IMR-90 (cell line): Measurements from ENCODE around the gene DZANK1. TPM values are rescaled to one million over a fixed set of nuclear protein-coding genes. Genes with fewer than 3 reads are reported as not detected.

Experiments used
- ATAC-seq: fragments of 200-7000 bp; cut with Tn5 transposase; 2 replicates; pipeline ENCODE4 v1.9.1; 2020; ENCODE audit warnings: low read depth, mild to moderate bottlenecking, moderate library complexity
- BruUV-seq: library from RNA; stranded (reverse); fragments of 400-500 nt; replicated peaks from 2 replicates; lab custom pipeline; 2021; lab: Mats Ljungman, UMichigan
- CTCF ChIA-PET: fragments of 300-600 bp; formaldehyde crosslinking; extraction: SDS; loops from one replicate; lab custom pipeline; 2021; ENCODE audit warnings: antibody characterized with exemption; lab: Yijun Ruan, JAX
- POLR2A ChIA-PET: fragments of 300-600 bp; sonication (Branson Sonifier 250); formaldehyde crosslinking; loops from one replicate; lab custom pipeline; 2022; ENCODE audit warnings: antibody characterized with exemption; ENCODE audit not compliant: unreplicated experiment; lab: Charles Lee
- DNase-seq: peaks from one replicate; pipeline ENCODE4 v3.0.0; 2013
- H2AFZ ChIP-seq: replicated peaks from 2 replicates; pipeline ENCODE3; 2013; ENCODE audit warnings: low read length, mild to moderate bottlenecking; ENCODE audit not compliant: poor library complexity
- H2AK5ac ChIP-seq: 2 replicates; pipeline ENCODE4 v1.6.1; 2013; ENCODE audit warnings: low read depth, low read length, inconsistent platforms
- H2AK9ac ChIP-seq: replicated peaks from 2 replicates; pipeline ENCODE3; 2013; ENCODE audit warnings: mild to moderate bottlenecking, low read depth, low read length, moderate library complexity; ENCODE audit not compliant: poor library complexity
- H2BK120ac ChIP-seq: 2 replicates; pipeline ENCODE4 v1.6.1; 2013; ENCODE audit warnings: low read depth, low read length, inconsistent platforms
- H2BK15ac ChIP-seq: 3 replicates; pipeline ENCODE4 v1.6.1; 2013; ENCODE audit warnings: low read depth, low read length, inconsistent platforms
- H2BK20ac ChIP-seq: 2 replicates; pipeline ENCODE4 v1.6.1; 2013; ENCODE audit warnings: low read depth, mild to moderate bottlenecking, inconsistent platforms, low read length, moderate library complexity
- H2BK5ac ChIP-seq: 2 replicates; pipeline ENCODE4 v1.6.1; 2013; ENCODE audit warnings: mild to moderate bottlenecking, low read depth, low read length, inconsistent platforms; ENCODE audit not compliant: poor library complexity, severe bottlenecking
- H3K14ac ChIP-seq: replicated peaks from 2 replicates; pipeline ENCODE4 v1.6.1; 2013; ENCODE audit warnings: low read depth, low read length, inconsistent platforms
- H3K18ac ChIP-seq: 2 replicates; pipeline ENCODE4 v1.6.1; 2013; ENCODE audit warnings: low read depth, low read length, control low read depth
- H3K23ac ChIP-seq: 2 replicates; pipeline ENCODE4 v1.6.1; 2013; ENCODE audit warnings: low read depth, low read length, inconsistent platforms
- H3K27ac ChIP-seq: 2 replicates; pipeline ENCODE4 v1.5.1; 2013; ENCODE audit warnings: mild to moderate bottlenecking, control low read depth, low read length; ENCODE audit not compliant: insufficient read depth
- H3K27me3 ChIP-seq: 2 replicates; pipeline ENCODE4 v1.6.1; 2013; ENCODE audit warnings: low read length; ENCODE audit not compliant: control insufficient read depth, insufficient read depth
- H3K36me3 ChIP-seq: 2 replicates; pipeline ENCODE4 v1.6.1; 2013; ENCODE audit warnings: low read length, mixed read lengths; ENCODE audit not compliant: control insufficient read depth, insufficient read depth
- H3K4ac ChIP-seq: 2 replicates; pipeline ENCODE4 v1.6.1; 2013; ENCODE audit warnings: low read depth, low read length, inconsistent platforms
- H3K4me1 ChIP-seq: 2 replicates; pipeline ENCODE4 v1.6.1; 2013; ENCODE audit warnings: low read length, mixed read lengths; ENCODE audit not compliant: control insufficient read depth, insufficient read depth
- H3K4me2 ChIP-seq: 2 replicates; pipeline ENCODE4 v1.6.1; 2013; ENCODE audit warnings: low read depth, mild to moderate bottlenecking, control low read depth, low read length, moderate library complexity
- H3K4me3 ChIP-seq: 2 replicates; pipeline ENCODE4 v1.5.1; 2013; ENCODE audit warnings: low read depth, mild to moderate bottlenecking, control low read depth, low read length, moderate library complexity; ENCODE audit not compliant: insufficient read depth
- H3K56ac ChIP-seq: 2 replicates; pipeline ENCODE4 v1.6.1; 2013; ENCODE audit warnings: low read length, inconsistent platforms; ENCODE audit not compliant: insufficient read depth; ENCODE audit errors: extremely low read depth
- H3K79me1 ChIP-seq, 2 experiments: 2 replicates each; pipeline ENCODE4 v1.6.1; 2013; ENCODE audit warnings: low read length in 2 of 2, inconsistent platforms in 1 of 2, low read depth in 1 of 2
- H3K9ac ChIP-seq: 2 replicates; pipeline ENCODE4 v1.6.1; 2013; ENCODE audit warnings: low read depth, low read length, control low read depth
- H3K9me1 ChIP-seq: 2 replicates; pipeline ENCODE4 v1.6.1; 2013; ENCODE audit warnings: low read length, inconsistent platforms; ENCODE audit not compliant: insufficient read depth
- H3K9me3 ChIP-seq: 2 replicates; pipeline ENCODE4 v1.6.1; 2013; ENCODE audit warnings: low read length; ENCODE audit not compliant: control insufficient read depth, insufficient read depth
- H4K20me1 ChIP-seq: 2 replicates; pipeline ENCODE4 v1.6.1; 2013; ENCODE audit warnings: low read length, inconsistent platforms; ENCODE audit not compliant: insufficient read depth
- H4K5ac ChIP-seq: 2 replicates; pipeline ENCODE4 v1.6.1; 2013; ENCODE audit warnings: mild to moderate bottlenecking, low read depth, low read length, control low read depth
- H4K8ac ChIP-seq, 2 experiments: 2 replicates each; pipeline ENCODE4 v1.6.1; 2013; ENCODE audit warnings: low read depth in 2 of 2, low read length in 2 of 2, control low read depth in 1 of 2, inconsistent platforms in 1 of 2
- H4K91ac ChIP-seq: 2 replicates; pipeline ENCODE4 v1.6.1; 2013; ENCODE audit warnings: low read depth, low read length, inconsistent platforms; ENCODE audit not compliant: insufficient read depth
- BHLHE40 ChIP-seq: fragments of 150-350 bp; IDR thresholded peaks from 2 replicates; pipeline ENCODE4 v1.6.1; 2016; ENCODE audit warnings: mild to moderate bottlenecking, low read depth, low read length
- MAFK ChIP-seq: IDR thresholded peaks from 2 replicates; pipeline ENCODE4 v1.6.1; 2012; ENCODE audit warnings: low read depth, low read length, improper control_type of control experiment
- MAZ ChIP-seq: IDR thresholded peaks from 2 replicates; pipeline ENCODE4 v1.6.1; 2012; ENCODE audit warnings: low read depth, mild to moderate bottlenecking, low read length, improper control_type of control experiment, moderate library complexity, borderline replicate concordance
- MXI1 ChIP-seq: IDR thresholded peaks from 2 replicates; pipeline ENCODE4 v1.6.1; 2012; ENCODE audit warnings: low read depth, mild to moderate bottlenecking, low read length, moderate library complexity, borderline replicate concordance
- NFE2L2 ChIP-seq: fragments of 150-350 bp; IDR thresholded peaks from 2 replicates; pipeline ENCODE4 v1.6.1; 2016; ENCODE audit warnings: low read depth, mild to moderate bottlenecking, low read length
- POLR2A ChIP-seq: IDR thresholded peaks from 2 replicates; pipeline ENCODE4 v1.6.1; 2012; ENCODE audit warnings: mild to moderate bottlenecking, low read depth, low read length
- RAD21 ChIP-seq: IDR thresholded peaks from 2 replicates; pipeline ENCODE4 v1.6.1; 2012; ENCODE audit warnings: low read length, improper control_type of control experiment
- RCOR1 ChIP-seq: IDR thresholded peaks from 2 replicates; pipeline ENCODE4 v1.6.1; 2012; ENCODE audit warnings: mild to moderate bottlenecking, low read length, improper control_type of control experiment; ENCODE audit not compliant: insufficient replicate concordance
- RFX5 ChIP-seq: IDR thresholded peaks from 2 replicates; pipeline ENCODE4 v1.8.0; 2012; ENCODE audit warnings: low read depth, mild to moderate bottlenecking, low read length, moderate library complexity
- SMC3 ChIP-seq: fragments of 150-350 bp; IDR thresholded peaks from 2 replicates; pipeline ENCODE4 v1.6.1; 2016; ENCODE audit warnings: low read depth, mild to moderate bottlenecking, antibody characterized with exemption, low read length, moderate library complexity
- WGBS, 2 experiments: methylation state at CpG; one replicate each; pipeline versions ENCODE4 v1.1.5 to v1.1.7; 2013; ENCODE audit warnings: missing lambda C conversion rate in 2 of 2; ENCODE audit not compliant: insufficient read length in 1 of 2; ENCODE audit errors: extremely low coverage in 2 of 2; 5-methylcytosine and 5-hydroxymethylcytosine counted together
- dilution Hi-C: fragments of 300-500 bp; cut with HindIII; formaldehyde crosslinking; loops from one replicate; pipeline ENCODE4 v1.14.3; 2018; ENCODE audit warnings: low sequenced_read_pairs; ENCODE audit not compliant: unreplicated experiment
- in situ Hi-C: fragments of 300-500 bp; cut with MboI; formaldehyde crosslinking; loops from 3 replicates; pipeline ENCODE4 v1.14.3; 2019; ENCODE audit warnings: low sequenced_read_pairs, inconsistent platforms, mixed read lengths
- intact Hi-C: fragments of 100-400 bp; cut with micrococcal nuclease; formaldehyde crosslinking; loops from 2 replicates; pipeline ENCODE4 v1.10.0; 2022
- polyA plus RNA-seq, 3 experiments: library from polyadenylated mRNA; depleted of rRNA; stranded (reverse); fragments of >200 nt; gene quantifications; 2 replicates each; pipeline ENCODE4 v1.2.3, GENCODE V29; 2012; ENCODE audit warnings: low replicate concordance in 1 of 3
- total RNA-seq: library from RNA; depleted of rRNA; stranded (reverse); fragments of >200 nt; gene quantifications from 2 replicates; pipeline ENCODE4 v1.2.3, GENCODE V29; 2012
- TF ChIP-seq, protein P1 (sequence below): fragments of 150-350 bp; IDR thresholded peaks from 2 replicates; pipeline ENCODE4 v1.6.1; 2016; ENCODE audit warnings: low read depth, mild to moderate bottlenecking, low read length, moderate library complexity, borderline replicate concordance
- TF ChIP-seq, protein P2 (sequence below): fragments of 150-350 bp; IDR thresholded peaks from 2 replicates; pipeline ENCODE4 v1.6.1; 2017; ENCODE audit warnings: mild to moderate bottlenecking, antibody characterized with exemption, low read length, low read depth
- TF ChIP-seq, protein P3 (sequence below): conservative IDR thresholded peaks from 2 replicates; pipeline ENCODE4 v1.5.1; 2012; ENCODE audit warnings: mild to moderate bottlenecking, low read depth, low read length, improper control_type of control experiment

Gene DZANK1
- total and polyA plus RNA-seq, 2 of the 4 experiments (the other 2 are of a cell fraction): 0.54 to 1.1 TPM

GRCh38 chr20:18416486-18416885 is 50.3 kb downstream of the DZANK1 start:
- no peak for DNase-seq
- CTCF ChIA-PET: no interaction called here
- H3K4me3 ChIP-seq: no peak overlapping the region

More at GRCh38 chr20:18416486-18416885, 50.3 kb downstream of the DZANK1 start:
- H3K4ac ChIP-seq: no peak overlapping the region
- no peak overlapping the region for H2BK15ac ChIP-seq
- no peaks in the 10 kb centered on the region for H3K27me3 ChIP-seq
- no peak overlapping the region for H2AFZ ChIP-seq
- H2AK5ac ChIP-seq: no peak overlapping the region
- H3K18ac ChIP-seq: no peak overlapping the region
- no peaks in the 10 kb centered on the region for H4K20me1 ChIP-seq
- H3K56ac ChIP-seq: no peak overlapping the region
- no peak overlapping the region for H3K9ac ChIP-seq
- H3K9me1 ChIP-seq: 0 out of 2 replicates have a peak, but pooled peaks cover 2% of the 10 kb centered on the region
- H2BK120ac ChIP-seq: no peak overlapping the region
- no peak overlapping the region for H3K27ac ChIP-seq
- intact Hi-C loops (loop anchor here (10.0 kb wide), 1 partner anchor 208 kb away; no protein-coding TSS in a partner anchor), in situ Hi-C loops (no loop called here), dilution Hi-C loops (no loop called here)
- no peak overlapping the region for H3K4me2 ChIP-seq
- no peak overlapping the region for H4K91ac ChIP-seq
- no peak overlapping the region for H2BK20ac ChIP-seq
- ATAC-seq: no peak
- POLR2A ChIA-PET: no interaction called here
- no peak overlapping the region for H2AK9ac ChIP-seq
- no peaks in the 10 kb centered on the region for H3K4me1 ChIP-seq
- H4K5ac ChIP-seq: no peak overlapping the region
- WGBS, 2 experiments: no CpG with 5 or more reads among the region's 5 CpGs
- H3K36me3 ChIP-seq: no peaks in the 10 kb centered on the region
- no peaks in the 10 kb centered on the region for H3K9me3 ChIP-seq
- H3K23ac ChIP-seq: no peak overlapping the region
- no peak overlapping the region for H4K8ac ChIP-seq
- no peaks in the 10 kb centered on the region for H3K79me1 ChIP-seq
- no peak overlapping the region for H3K14ac ChIP-seq
- TF ChIP-seq, protein P1, sequence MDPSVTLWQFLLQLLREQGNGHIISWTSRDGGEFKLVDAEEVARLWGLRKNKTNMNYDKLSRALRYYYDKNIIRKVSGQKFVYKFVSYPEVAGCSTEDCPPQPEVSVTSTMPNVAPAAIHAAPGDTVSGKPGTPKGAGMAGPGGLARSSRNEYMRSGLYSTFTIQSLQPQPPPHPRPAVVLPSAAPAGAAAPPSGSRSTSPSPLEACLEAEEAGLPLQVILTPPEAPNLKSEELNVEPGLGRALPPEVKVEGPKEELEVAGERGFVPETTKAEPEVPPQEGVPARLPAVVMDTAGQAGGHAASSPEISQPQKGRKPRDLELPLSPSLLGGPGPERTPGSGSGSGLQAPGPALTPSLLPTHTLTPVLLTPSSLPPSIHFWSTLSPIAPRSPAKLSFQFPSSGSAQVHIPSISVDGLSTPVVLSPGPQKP: no peak
- TF ChIP-seq RCOR1 (no peak), RAD21 (no peak), POLR2A (no peak), BHLHE40 (no peak), NFE2L2 (no peak), MAFK (no peak), MAZ (no peak), SMC3 (no peak), RFX5 (no peak), MXI1 (no peak)
- TF ChIP-seq, protein P2, sequence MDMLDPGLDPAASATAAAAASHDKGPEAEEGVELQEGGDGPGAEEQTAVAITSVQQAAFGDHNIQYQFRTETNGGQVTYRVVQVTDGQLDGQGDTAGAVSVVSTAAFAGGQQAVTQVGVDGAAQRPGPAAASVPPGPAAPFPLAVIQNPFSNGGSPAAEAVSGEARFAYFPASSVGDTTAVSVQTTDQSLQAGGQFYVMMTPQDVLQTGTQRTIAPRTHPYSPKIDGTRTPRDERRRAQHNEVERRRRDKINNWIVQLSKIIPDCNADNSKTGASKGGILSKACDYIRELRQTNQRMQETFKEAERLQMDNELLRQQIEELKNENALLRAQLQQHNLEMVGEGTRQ: no peak
- TF ChIP-seq, protein P3, sequence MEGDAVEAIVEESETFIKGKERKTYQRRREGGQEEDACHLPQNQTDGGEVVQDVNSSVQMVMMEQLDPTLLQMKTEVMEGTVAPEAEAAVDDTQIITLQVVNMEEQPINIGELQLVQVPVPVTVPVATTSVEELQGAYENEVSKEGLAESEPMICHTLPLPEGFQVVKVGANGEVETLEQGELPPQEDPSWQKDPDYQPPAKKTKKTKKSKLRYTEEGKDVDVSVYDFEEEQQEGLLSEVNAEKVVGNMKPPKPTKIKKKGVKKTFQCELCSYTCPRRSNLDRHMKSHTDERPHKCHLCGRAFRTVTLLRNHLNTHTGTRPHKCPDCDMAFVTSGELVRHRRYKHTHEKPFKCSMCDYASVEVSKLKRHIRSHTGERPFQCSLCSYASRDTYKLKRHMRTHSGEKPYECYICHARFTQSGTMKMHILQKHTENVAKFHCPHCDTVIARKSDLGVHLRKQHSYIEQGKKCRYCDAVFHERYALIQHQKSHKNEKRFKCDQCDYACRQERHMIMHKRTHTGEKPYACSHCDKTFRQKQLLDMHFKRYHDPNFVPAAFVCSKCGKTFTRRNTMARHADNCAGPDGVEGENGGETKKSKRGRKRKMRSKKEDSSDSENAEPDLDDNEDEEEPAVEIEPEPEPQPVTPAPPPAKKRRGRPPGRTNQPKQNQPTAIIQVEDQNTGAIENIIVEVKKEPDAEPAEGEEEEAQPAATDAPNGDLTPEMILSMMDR: no peak
- no TSS peak for BruUV-seq
- H2BK5ac ChIP-seq: no peak overlapping the region
